ENCODE measurements around the gene SH3RF1.
"Not testable (repeated sequence)": the region's sequence is repeated elsewhere in the genome, so short reads cannot be mapped to it uniquely, and the experiment has no call there.

SH3RF1 gene

DNA sequence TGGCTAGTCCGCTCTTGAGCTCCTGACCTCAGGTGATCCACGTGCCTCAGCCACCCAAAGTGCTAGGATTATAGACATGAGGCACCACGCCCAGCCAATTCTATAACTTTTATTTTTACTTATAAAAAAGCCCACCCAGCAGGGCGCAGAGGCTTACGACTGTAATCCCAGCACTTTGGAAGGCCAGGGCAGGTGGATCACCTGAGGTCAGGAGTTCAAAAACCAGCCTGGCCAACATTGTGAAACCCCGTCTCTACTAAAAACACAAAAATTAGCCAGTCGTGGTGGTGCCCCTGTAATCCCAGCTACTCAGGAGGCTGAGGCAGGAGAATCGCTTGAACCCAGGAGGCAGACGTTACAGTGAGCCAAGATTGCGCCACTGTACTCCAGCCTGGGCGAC lies 73.5 kb downstream of the SH3RF1 start:
- not testable (repeated sequence) for DNase-seq

- DNase-seq = no peak
These were observed 75.7 kb downstream of the SH3RF1 start for GRCh38 chr4:169195032-169195431.

DNA sequence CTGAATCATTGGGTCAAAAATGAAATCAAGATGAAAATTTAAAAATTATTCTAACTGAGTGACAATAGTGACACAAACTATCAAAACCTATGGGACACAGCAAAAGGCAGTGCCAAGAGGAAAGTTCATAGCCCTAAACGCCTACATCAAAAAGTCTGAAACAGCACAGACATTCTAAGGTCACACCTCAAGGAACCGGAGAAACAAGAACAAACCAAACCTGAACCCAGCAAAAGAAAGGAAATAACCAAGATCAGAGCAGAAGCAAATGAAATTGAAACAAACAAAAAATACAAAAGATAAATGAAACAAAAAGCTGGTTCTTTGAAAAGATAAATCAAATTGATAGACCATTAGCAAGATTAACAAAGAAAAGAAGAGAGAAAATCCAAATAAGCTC lies 80.8 kb downstream of the SH3RF1 start:
- not testable (repeated sequence) for DNase-seq

DNA sequence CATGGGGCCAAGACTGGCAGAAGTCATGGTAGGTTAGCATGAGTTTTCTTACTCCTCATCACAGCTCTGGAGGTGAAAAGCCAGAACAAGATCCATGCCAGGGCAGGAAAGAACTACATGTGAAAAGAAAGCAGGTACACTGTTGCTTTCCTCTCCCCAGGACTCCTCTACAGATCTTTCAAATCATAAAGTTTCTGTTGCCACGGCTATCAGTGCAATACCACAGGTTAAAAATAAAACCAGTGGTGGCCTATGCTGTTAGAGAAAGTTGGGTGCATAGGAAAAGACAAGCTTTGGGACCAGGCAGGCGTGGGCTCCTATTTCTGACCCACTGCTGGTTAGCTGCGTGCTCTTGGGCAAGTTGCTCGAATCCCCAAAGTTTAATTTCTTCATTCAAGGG lies 81.4 kb downstream of the SH3RF1 start:
- no peak for DNase-seq

- DNase-seq = no peak
These were observed 82.6 kb downstream of the SH3RF1 start for GRCh38 chr4:169188204-169188603.

DNA sequence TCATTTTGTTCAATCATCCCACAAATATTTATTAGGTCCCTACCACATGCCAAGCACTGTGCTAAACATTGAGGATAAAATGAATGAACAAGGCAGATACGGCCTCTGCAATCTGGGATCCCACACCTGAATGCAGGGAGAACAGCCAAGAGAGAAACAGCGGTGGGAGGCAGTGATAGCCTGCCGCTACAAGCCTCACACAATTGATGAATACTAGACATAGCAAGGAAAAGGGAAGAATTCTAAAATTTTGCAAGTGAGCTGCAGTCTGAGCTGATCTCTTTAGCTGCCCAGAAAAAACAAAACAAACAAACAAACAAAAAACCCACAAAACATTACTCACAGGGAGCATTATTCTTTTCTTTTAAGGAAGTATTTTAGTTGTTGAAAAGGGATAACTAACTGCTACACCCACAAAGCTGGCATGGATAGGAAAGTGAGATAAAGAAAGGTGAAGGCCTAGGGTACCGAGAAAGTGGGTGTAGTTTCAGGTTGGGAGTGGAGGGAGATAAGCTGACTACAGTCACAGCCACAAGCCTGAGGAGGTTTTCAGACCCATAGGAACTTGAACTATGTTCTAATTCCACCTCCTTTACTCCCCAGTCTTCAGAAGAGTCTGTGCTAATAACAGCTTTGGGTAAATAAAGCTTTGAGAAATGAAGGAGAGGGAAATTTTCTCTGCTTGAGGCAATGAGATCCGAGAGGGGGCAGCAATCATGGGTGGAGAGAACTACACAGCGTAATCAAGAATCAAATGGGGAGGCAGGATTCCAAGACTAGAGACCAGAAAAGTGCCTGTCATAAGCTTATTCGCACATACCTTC lies 85.4 kb downstream of the SH3RF1 start:
- DNase-seq = no peak

- DNase-seq = no peak
These were observed 86.1 kb downstream of the SH3RF1 start for GRCh38 chr4:169184686-169185085.

- no peak for DNase-seq
These were observed 86.5 kb downstream of the SH3RF1 start for GRCh38 chr4:169184236-169184635.

DNA sequence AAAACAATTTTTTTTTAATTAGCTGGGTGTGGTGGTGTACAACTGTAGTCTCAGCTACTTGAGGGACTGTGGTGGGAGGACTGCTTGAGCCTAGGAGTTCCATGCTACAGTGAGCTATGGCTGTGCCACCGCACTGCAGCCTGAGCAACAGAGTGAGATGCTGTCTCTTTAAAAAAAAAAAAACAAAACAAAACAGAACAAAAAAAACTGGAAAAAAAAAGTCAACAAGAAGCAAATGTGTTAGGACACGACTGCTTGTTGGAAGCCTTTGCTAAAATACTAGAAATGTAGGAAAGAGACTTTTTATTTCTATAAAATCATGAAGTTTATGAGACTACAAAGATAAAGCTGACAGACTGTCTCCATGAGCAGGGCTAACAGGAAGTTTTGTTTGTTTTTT lies 87.2 kb downstream of the SH3RF1 start:
- no peak for DNase-seq

DNA sequence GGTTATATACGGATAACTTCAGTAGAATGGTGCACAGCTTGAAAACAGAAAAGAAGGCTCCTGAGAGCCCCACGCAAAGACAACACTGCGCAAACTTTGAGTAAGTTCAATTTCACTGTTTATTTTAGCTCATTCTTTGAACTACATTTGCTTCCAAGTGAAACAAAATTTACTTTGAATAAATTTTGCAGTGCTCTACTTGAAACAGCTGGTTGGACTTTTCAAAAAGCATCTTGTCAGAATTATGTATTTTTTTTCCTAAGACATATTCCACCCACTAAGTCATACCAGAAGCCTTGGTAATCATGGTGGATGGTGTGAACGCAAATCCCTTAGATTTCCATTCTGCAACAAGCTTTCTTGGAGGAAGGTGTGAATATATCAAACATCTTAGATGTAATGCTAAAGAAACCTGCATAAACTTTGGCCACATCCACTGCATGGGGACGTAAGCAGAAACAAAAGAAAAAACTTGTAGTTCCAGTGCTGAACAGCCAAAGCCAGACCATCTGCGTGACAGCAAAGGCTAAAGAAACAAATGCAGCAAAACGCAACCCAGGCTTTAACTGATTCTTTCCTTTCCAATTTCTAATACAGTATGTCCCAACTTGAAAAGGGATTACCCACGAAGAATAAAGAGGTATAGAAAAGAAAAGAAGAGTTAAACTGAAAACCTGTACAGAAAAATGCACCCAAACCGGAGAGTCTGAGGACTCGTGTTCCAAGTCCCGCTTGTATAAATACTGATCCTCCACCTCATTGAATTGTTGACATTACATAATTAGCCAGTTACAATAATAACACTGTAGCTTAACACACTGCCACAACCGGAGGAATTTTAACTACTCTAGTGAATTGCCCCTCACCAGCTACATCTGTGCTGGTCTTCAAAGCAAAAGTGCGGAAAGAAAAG lies 90.9 kb downstream of the SH3RF1 start:
- DNase-seq = no peak

- not testable (repeated sequence) for DNase-seq
These were observed 92.7 kb downstream of the SH3RF1 start for GRCh38 chr4:169178092-169178491.

DNA sequence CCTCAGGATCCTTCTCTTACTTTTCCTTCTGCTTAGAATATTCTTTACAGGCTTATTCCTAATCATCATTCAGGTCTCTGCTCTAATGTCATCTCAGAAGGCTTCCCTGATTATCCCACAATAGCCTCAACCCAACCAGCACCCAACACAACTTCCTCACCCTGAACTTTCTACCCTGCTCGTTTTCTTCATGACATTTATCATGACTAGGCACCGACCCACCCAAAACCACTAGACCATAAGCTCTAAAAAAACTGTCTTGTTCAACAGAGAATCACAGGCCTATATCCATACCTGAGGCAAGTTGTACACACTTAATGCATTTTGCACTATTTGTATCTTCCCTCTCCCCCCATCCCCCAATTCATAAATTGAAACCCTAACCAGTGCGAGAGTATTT lies 95.3 kb downstream of the SH3RF1 start:
- no peak for DNase-seq

- no peak for DNase-seq
These were observed 95.7 kb downstream of the SH3RF1 start for GRCh38 chr4:169175035-169175434.

GRCh38 chr4:169174247-169174646 lies 96.5 kb downstream of the SH3RF1 start:
- no peak for DNase-seq

GRCh38 chr4:169167957-169168858 lies 102.5 kb downstream of the SH3RF1 start:
- DNase-seq = no peak

DNA sequence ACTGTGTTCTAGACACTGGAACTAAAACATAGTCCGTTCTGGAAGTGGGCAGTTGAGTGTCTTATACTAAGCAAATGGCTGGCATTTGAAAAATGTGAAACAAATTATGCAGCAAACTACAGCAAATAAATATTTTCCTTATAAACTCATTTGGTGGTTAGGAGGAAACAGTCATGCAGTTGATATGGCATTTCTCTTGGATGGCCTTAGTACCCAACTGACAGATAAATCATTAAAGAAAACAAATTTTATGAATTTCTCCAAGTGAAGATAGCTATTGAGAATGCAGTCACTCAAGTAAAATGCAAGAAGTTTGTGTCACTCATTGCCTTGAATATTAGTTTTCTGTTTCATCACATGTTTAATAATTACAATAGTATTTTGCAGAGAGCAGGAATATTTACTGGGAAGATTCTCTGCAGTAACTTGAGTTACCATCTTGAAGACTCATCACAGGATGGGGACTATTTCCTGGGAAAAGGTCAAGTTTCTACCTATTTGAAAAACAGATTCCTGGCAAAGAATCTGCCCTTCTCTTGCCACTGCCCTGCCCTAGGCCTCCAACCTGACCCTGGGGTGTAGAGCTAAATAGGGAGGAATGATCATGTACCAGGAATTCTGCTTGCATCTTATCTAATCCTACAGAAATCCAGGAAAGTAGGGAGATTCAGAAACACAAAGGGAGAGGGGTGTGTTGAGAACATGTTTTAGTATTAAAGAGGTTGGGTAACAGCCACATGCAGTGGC lies 105.9 kb downstream of the SH3RF1 start:
- DNase-seq = no peak

DNA sequence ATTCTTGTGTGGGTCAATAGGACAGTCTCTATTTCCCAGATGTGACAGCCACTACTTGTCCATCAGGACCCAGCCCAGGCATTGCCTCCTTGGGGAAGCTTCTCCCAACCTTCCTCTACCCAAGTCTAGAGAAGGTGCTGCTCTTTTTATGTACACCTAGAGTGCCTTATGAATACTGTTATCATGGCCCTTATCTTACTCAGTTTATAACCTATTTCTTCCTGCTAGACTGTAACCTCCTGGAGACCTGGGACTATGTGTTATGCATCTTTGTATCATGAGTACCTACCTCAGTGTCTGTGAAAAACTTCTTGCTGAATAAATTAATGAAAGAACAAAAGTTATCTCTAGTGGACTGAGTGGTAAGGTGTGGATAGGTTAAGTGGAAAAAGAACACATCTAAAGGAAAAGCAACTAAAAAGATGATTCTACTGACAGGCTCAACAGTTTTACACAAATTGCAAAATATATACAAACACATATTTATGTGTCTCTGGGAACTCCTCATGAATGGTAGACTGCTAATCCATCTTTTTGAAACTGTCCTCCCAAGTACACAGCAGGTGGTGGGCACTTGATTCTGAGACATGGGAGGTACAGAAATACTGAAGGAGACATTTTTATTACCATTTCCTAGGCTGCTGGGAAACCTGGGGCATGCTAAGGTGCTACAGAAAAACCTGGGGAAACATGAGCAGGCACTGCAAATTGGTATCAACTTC lies 106.6 kb downstream of the SH3RF1 start:
- no peak for DNase-seq

DNA sequence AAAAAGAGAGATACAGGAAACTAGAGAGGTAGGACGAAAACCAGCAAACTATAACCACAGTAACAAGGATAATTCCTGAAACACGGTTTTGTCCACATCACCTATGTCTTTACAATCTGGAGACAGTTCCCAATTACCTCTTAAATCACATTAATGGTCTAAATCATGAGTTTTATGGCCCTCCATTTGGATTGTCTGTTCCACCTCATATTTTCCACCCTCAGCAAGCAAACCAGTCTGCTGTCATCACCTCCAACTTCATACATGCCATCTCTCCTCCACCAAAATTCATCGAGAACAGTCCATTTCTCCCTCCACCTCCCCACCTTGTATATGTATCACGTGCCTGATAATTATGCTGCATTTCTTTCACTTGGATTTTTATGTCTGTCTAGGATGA lies 107.3 kb downstream of the SH3RF1 start:
- no peak for DNase-seq

- DNase-seq = peak; percentile 43
These were observed 109.9 kb downstream of the SH3RF1 start for GRCh38 chr4:169160825-169161224.

- DNase-seq = no peak
These were observed 111.1 kb downstream of the SH3RF1 start for GRCh38 chr4:169159624-169160171.

DNA sequence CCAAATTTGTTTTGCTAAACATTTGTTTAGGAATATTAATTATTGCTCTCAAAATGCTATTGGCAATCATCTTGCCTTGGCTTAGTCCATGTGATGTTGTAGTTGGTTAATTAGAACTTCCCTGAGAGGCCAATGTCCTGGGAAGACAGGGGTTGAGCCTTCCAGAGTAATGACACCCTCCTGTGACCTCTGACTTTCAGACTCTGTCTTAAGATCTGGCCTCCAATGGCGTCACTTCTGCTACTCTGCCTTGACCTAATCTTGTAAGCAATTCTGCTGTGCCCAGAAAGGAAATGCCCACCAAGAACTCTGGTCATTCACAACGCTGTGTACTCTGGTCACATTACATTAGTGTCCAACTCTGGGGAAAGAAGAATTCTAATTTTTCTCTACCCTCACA lies 111.9 kb downstream of the SH3RF1 start:
- no peak for DNase-seq
